ENCODE results near the gene LITAF.

The LITAF gene

DNA sequence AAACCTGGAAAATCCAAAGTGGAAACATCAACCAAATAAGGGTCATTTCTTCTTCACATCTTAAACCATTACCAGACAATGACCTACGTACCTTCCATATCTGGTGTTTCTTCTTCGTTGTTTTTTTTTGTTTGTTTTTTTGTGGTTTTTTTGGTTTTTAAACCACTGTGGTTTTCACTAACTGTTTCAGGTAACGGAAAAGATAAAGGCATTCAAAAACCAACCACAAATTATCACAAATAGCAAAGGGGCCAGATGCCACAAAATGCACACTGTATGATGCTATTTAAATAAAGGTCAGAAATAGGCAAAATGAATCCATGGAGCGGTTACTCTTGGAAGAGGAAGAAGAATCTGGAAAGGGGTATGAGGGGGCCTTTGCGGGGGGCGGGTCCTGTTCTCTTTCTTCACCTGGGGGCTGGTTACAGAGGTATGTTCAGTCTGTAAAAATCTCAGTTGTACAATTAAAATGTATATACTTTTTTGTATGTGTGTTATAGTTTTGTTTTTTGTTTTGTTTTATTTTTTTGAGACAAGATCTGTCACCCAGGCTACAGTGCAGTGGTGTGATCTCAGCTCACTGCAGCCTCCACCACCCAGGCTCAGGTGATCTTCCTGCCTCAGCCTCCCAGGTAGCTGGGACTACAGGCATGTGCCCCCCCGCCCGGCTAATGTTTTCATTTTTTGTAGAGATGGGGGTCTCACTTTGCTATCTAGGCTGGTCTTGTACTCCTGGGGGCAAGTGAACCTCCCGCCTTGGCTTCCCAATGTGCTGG is 29.6 kb downstream of the LITAF start:
- no peaks in the 10 kb centered on the region for H3K27me3 ChIP-seq (ENCODE audit: insufficient read depth, low read length, poor library complexity, severe bottlenecking)
- TF ChIP-seq EZH2phosphoT487 (IDR thresholded peaks at IDR 0.05; ENCODE audit: borderline replicate concordance) = no peak
- TF ChIP-seq, protein P1, sequence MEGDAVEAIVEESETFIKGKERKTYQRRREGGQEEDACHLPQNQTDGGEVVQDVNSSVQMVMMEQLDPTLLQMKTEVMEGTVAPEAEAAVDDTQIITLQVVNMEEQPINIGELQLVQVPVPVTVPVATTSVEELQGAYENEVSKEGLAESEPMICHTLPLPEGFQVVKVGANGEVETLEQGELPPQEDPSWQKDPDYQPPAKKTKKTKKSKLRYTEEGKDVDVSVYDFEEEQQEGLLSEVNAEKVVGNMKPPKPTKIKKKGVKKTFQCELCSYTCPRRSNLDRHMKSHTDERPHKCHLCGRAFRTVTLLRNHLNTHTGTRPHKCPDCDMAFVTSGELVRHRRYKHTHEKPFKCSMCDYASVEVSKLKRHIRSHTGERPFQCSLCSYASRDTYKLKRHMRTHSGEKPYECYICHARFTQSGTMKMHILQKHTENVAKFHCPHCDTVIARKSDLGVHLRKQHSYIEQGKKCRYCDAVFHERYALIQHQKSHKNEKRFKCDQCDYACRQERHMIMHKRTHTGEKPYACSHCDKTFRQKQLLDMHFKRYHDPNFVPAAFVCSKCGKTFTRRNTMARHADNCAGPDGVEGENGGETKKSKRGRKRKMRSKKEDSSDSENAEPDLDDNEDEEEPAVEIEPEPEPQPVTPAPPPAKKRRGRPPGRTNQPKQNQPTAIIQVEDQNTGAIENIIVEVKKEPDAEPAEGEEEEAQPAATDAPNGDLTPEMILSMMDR (conservative IDR thresholded peaks at IDR 0.05; ENCODE audit: low read length) = no peak
- H3K4me2 ChIP-seq (ENCODE audit: low read depth, low read length, poor library complexity, severe bottlenecking) = no peak overlapping the region
- peaks cover 6% of the 10 kb centered on the region; the same call in 1 of the 2 replicates for H3K36me3 ChIP-seq (ENCODE audit: insufficient read depth, low read length)
- H3K9ac ChIP-seq (ENCODE audit: low read depth, low read length, poor library complexity, severe bottlenecking) = no peak overlapping the region
- H4K20me1 ChIP-seq (ENCODE audit: insufficient read depth, low read length, poor library complexity, severe bottlenecking) = no peaks in the 10 kb centered on the region
- no peaks in the 10 kb centered on the region for H3K9me3 ChIP-seq (ENCODE audit: insufficient read depth, low read depth, low read length)
- no peaks in the 10 kb centered on the region for H3F3A ChIP-seq (ENCODE audit: low read depth)
- no peaks in the 10 kb centered on the region for H3K9me2 ChIP-seq (replicated peaks; ENCODE audit: low read depth, low read length)
- H3K4me3 ChIP-seq (ENCODE audit: low read length, poor library complexity, severe bottlenecking) = no peak overlapping the region
- no peaks in the 10 kb centered on the region for H3K4me1 ChIP-seq (ENCODE audit: insufficient read depth, low read length, poor library complexity, severe bottlenecking)
- no peak overlapping the region for H2AFZ ChIP-seq (ENCODE audit: low read length)
- H3K79me2 ChIP-seq (ENCODE audit: insufficient read depth, low read length) = no peaks in the 10 kb centered on the region

DNA sequence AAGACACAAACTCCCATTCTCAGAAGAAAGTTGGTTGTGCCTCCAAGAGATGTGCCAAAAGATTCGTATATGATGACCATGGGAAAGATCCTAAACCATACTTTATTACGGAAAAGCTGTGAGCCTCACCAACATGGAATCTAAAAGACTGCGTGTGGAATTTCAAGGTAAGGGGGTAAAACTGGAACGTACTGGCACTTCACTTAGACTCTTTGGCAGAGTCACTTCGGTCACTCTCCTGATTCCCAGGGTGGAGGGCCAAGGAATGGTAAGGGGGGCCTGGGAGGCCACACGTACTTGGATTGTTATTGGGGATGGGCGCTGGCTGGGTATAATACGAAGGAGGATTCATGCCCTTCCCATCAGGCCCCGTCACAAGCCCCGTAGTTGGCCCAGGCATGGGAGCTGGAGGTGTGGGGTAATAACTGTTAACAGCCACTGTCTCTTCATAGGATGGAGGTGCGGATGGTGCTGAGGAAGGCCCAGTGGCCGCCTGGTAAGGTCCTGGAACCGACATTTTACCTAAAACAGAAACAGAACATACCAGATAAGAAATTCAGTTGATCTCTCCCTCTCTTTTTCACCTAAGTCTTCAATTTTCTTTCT is 30.4 kb downstream of the LITAF start:
- no peaks in the 10 kb centered on the region for H3K27me3 ChIP-seq (ENCODE audit: insufficient read depth, low read length, poor library complexity, severe bottlenecking)
- H3K9me3 ChIP-seq (ENCODE audit: insufficient read depth, low read depth, low read length) = no peaks in the 10 kb centered on the region
- H3K4me2 ChIP-seq (ENCODE audit: low read depth, low read length, poor library complexity, severe bottlenecking) = no peak overlapping the region
- no peaks in the 10 kb centered on the region for H3F3A ChIP-seq (ENCODE audit: low read depth)
- no peaks in the 10 kb centered on the region for H3K9me2 ChIP-seq (replicated peaks; ENCODE audit: low read depth, low read length)
- no peaks in the 10 kb centered on the region for H4K20me1 ChIP-seq (ENCODE audit: insufficient read depth, low read length, poor library complexity, severe bottlenecking)
- no peak overlapping the region for H3K4me3 ChIP-seq (ENCODE audit: low read length, poor library complexity, severe bottlenecking)
- no peak for TF ChIP-seq EZH2phosphoT487 (IDR thresholded peaks at IDR 0.05; ENCODE audit: borderline replicate concordance)
- TF ChIP-seq, protein P1 (conservative IDR thresholded peaks at IDR 0.05; ENCODE audit: low read length) = no peak
- H3K9ac ChIP-seq (ENCODE audit: low read depth, low read length, poor library complexity, severe bottlenecking) = no peak overlapping the region
- H3K79me2 ChIP-seq (ENCODE audit: insufficient read depth, low read length) = no peaks in the 10 kb centered on the region
- peaks cover 6% of the 10 kb centered on the region; the same call in 1 of the 2 replicates for H3K36me3 ChIP-seq (ENCODE audit: insufficient read depth, low read length)
- H2AFZ ChIP-seq (ENCODE audit: low read length) = no peak overlapping the region
- H3K4me1 ChIP-seq (ENCODE audit: insufficient read depth, low read length, poor library complexity, severe bottlenecking) = no peaks in the 10 kb centered on the region

DNA sequence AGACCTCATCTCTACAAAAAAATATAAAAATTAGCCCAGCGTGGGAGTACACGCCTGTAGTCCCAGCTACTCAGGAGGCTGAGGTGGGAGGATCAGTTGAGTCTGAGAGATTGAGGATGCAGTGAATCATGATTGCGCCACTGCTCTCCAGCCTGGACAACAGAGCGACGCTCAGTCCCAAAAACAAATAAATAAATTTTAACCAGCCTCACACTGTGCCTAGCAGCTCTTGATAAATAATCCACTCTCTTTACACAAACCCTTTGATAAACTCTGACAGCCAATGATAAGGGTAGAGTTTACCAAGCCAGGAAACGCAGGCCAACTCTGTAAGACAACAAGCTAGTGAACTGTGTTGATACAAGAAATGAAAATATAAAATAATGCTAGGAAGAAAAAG is 32.7 kb downstream of the LITAF start:
- no peaks in the 10 kb centered on the region for H3K79me2 ChIP-seq (ENCODE audit: insufficient read depth, low read length)
- no peaks in the 10 kb centered on the region for H3K4me1 ChIP-seq (ENCODE audit: insufficient read depth, low read length, poor library complexity, severe bottlenecking)
- no peaks in the 10 kb centered on the region for H3K27me3 ChIP-seq (ENCODE audit: insufficient read depth, low read length, poor library complexity, severe bottlenecking)
- no peak overlapping the region for H3K9ac ChIP-seq (ENCODE audit: low read depth, low read length, poor library complexity, severe bottlenecking)
- H3K36me3 ChIP-seq (ENCODE audit: insufficient read depth, low read length) = peaks cover 14% of the 10 kb centered on the region; the same call in 1 of the 2 replicates
- H3K4me3 ChIP-seq (ENCODE audit: low read length, poor library complexity, severe bottlenecking) = no peak overlapping the region
- no peak for TF ChIP-seq EZH2phosphoT487 (IDR thresholded peaks at IDR 0.05; ENCODE audit: borderline replicate concordance)
- TF ChIP-seq, protein P1 (conservative IDR thresholded peaks at IDR 0.05; ENCODE audit: low read length) = no peak
- no peaks in the 10 kb centered on the region for H4K20me1 ChIP-seq (ENCODE audit: insufficient read depth, low read length, poor library complexity, severe bottlenecking)
- no peak overlapping the region for H2AFZ ChIP-seq (ENCODE audit: low read length)
- no peaks in the 10 kb centered on the region for H3K9me3 ChIP-seq (ENCODE audit: insufficient read depth, low read depth, low read length)
- H3K9me2 ChIP-seq (replicated peaks; ENCODE audit: low read depth, low read length) = no peaks in the 10 kb centered on the region
- H3F3A ChIP-seq (ENCODE audit: low read depth) = no peaks in the 10 kb centered on the region
- no peak overlapping the region for H3K4me2 ChIP-seq (ENCODE audit: low read depth, low read length, poor library complexity, severe bottlenecking)

Data from Loucy (cell line).